IPS DF 6.9 (cell line): ENCODE data around the gene SPINT4.
A peak's percentile ranks its signal among the peaks of the same experiment; 100 is the strongest.
"Not testable (repeated sequence)": the region's sequence is repeated elsewhere in the genome, so short reads cannot be mapped to it uniquely, and the experiment has no call there.

Experiments
- DNase-seq: peaks from one replicate; pipeline ENCODE4 v3.0.0-alpha.2; 2013; ENCODE audit warnings: low read depth, low spot score
- H3K27ac ChIP-seq: one replicate; pipeline ENCODE4 v1.5.1; 2013; ENCODE audit warnings: low read length, control low read depth
- H3K27me3 ChIP-seq: 2 replicates; pipeline ENCODE4 v1.6.1; 2013; ENCODE audit warnings: mild to moderate bottlenecking, low read length; ENCODE audit not compliant: control insufficient read depth, insufficient read depth
- H3K36me3 ChIP-seq: 2 replicates; pipeline ENCODE4 v1.6.1; 2013; ENCODE audit warnings: low read length; ENCODE audit not compliant: control insufficient read depth, insufficient read depth
- H3K4me1 ChIP-seq: 2 replicates; pipeline ENCODE4 v1.6.1; 2013; ENCODE audit warnings: low read length; ENCODE audit not compliant: control insufficient read depth, insufficient read depth
- H3K4me3 ChIP-seq: 2 replicates; pipeline ENCODE4 v1.5.1; 2013; ENCODE audit warnings: mild to moderate bottlenecking, low read length
- H3K9me3 ChIP-seq: 2 replicates; pipeline ENCODE4 v1.6.1; 2013; ENCODE audit warnings: low read length, inconsistent platforms; ENCODE audit not compliant: control insufficient read depth, insufficient read depth
- WGBS: extraction: QIAGEN DNeasy Blood & Tissue Kit; methylation state at CpG from one replicate; pipeline ENCODE4 v1.1.7; 2013; ENCODE audit warnings: mixed read lengths, missing lambda C conversion rate; ENCODE audit not compliant: insufficient read length, insufficient coverage; 5-methylcytosine and 5-hydroxymethylcytosine counted together

The SPINT4 gene

DNA sequence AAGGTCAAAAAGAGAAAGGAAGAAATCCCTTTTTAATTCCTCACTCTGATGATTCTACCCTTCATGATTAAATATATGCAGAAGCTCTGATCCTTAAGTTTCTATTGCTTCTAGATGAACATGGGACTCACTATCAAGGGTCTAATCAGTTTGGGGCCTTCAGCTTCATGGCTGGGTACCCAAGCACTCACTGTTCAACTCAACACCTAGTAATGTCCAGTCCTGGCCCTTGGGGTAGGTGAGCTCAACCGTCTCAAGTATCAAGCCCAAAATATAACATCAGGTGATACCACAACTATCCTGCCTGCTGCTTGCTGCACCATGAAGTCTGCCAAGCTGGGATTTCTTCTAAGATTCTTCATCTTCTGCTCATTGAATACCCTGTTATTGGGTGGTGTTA lies at the start of gene SPINT4:
TSS of gene SPINT4 (plus strand) at position 301 of the 400 bp plus-strand sequence. CDS start at position 322, 21 bp downstream.
- Histone ChIP-seq H3K4me1 (no peaks in the 10 kb centered on the region), H3K9me3 (no peaks in the 10 kb centered on the region), H3K36me3 (no peaks in the 10 kb centered on the region), H3K27ac (no peak within 1 kb of the TSS), H3K27me3 (no peaks in the 10 kb centered on the region), H3K4me3 (no peak within 1 kb of the TSS)
- WGBS = no CpG with 5 or more reads among the region's 1 CpG
- no peak for DNase-seq

DNA sequence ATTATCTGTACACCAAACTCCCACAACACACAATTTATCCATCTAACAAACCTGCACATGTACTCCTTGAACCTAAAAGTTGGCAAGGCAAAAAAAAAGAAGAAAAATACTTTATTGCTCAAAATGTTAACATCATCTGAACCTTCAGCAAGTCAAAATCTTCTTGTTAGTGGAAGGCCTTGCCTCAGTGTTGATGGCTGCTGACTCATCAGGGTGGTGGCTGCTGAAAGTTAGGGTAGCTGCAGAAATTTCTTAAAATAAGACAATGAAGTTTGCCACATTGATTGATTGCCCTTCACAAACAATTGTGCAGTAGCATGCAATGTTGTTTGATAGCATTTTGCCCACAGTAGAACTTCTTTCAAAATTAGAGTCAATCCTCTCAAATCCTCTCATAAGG lies 49.4 kb upstream of the SPINT4 start:
- Histone ChIP-seq H3K27me3 (no peaks in the 10 kb centered on the region), H3K27ac (no peak overlapping the region), H3K4me1 (no peaks in the 10 kb centered on the region), H3K9me3 (no peaks in the 10 kb centered on the region), H3K4me3 (no peak overlapping the region), H3K36me3 (no peaks in the 10 kb centered on the region)
- DNase-seq = no peak

DNA sequence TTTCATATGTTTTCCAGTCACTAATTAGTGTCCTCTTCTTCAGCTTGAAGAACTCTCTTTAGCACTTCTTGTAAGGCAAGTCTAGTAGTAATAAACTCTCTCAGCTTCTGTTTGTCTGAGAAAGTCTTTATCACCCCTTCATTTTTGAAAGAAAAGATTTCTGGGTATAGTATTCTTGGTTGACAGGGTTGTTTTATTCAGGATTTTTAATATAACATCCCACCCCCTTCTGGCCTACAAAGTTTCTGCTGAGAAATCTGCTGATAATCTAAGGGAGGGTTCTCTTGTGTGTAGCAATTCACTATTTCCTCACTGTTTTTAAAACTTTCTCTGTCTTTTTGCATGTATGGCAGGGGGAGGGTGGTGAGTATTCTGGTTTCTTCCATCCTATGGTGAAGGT lies 42.5 kb upstream of the SPINT4 start:
- no peak overlapping the region for H3K27ac ChIP-seq
- H3K4me3 ChIP-seq = no peak overlapping the region
- no peaks in the 10 kb centered on the region for H3K9me3 ChIP-seq
- H3K36me3 ChIP-seq = no peaks in the 10 kb centered on the region
- H3K27me3 ChIP-seq = no peaks in the 10 kb centered on the region
- no peaks in the 10 kb centered on the region for H3K4me1 ChIP-seq
- no peak for DNase-seq

DNA sequence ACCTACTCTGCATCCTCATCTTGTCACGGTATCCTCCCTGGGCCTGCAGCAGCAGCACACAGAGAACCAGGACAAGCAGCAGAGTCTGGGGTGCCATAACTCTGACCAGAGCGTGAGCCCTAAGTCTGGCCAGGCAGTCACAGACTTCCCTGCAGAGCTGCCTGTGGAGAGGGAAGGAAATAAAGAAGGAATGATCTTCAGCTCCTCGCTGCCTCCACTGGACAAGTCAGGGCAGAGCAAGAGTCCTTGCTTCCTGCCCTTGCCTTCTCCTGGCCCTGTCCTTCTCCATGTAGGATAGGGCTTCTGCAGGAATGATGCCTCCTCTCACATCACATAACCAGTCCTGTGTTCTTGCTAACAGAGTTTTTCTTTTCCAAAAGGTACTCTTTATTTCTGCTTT lies 36.3 kb upstream of the SPINT4 start:
- WGBS = no CpG with 5 or more reads among the region's 3 CpGs

DNA sequence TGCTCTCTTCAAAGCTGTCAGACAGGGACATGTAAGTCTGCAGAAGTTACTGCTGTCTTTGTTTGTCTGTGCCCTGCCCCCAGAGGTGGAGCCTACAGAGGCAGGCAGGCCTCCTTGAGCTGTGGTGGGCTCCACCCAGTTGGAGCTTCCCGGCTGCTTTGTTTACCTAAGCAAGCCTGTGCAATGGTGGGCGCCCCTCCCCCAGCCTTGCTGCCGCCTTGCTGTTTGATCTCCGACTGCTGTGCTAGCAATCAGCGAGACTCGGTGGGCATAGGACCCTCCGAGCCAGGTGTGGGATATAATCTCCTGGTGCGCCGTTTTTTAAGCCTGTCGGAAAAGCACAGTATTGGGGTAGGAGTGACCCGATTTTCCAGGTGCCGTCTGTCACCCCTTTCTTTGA lies 28.8 kb upstream of the SPINT4 start:
- H3K9me3 ChIP-seq, H3K27ac ChIP-seq, H3K4me1 ChIP-seq, H3K4me3 ChIP-seq, DNase-seq, H3K27me3 ChIP-seq, H3K36me3 ChIP-seq: not testable (repeated sequence)
- WGBS = no CpG with 5 or more reads among the region's 12 CpGs

More for the DNA sequence above, 36.3 kb upstream of the SPINT4 start:
- Histone ChIP-seq H3K36me3 (no peaks in the 10 kb centered on the region), H3K9me3 (no peaks in the 10 kb centered on the region), H3K27ac (no peak overlapping the region), H3K4me1 (no peaks in the 10 kb centered on the region), H3K27me3 (no peaks in the 10 kb centered on the region), H3K4me3 (no peak overlapping the region)
- peak; percentile 20 for DNase-seq

DNA sequence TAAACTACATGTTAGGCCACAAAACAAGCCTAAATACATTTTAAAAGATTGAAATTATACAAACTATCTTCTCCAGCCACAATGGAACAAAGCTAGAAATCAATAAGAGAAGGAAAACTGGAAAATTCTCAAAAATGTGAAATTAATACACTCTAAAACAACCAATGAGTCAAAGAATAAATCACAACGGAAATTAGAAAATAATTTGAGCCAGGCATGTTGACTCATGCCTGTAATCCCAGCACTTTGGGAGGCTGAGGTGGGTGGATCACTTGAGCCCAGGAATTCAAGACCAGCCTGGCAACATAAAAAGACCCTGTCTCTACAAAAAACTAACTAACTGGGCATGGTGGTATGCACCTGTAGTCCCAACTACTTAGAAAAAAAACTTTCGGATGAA lies 26.7 kb upstream of the SPINT4 start:
- Histone ChIP-seq H3K9me3 (no peaks in the 10 kb centered on the region), H3K36me3 (no peaks in the 10 kb centered on the region), H3K4me1 (no peaks in the 10 kb centered on the region), H3K4me3 (no peak overlapping the region), H3K27me3 (no peaks in the 10 kb centered on the region), H3K27ac (no peak overlapping the region)
- no CpG with 5 or more reads among the region's 2 CpGs for WGBS
- DNase-seq = no peak

DNA sequence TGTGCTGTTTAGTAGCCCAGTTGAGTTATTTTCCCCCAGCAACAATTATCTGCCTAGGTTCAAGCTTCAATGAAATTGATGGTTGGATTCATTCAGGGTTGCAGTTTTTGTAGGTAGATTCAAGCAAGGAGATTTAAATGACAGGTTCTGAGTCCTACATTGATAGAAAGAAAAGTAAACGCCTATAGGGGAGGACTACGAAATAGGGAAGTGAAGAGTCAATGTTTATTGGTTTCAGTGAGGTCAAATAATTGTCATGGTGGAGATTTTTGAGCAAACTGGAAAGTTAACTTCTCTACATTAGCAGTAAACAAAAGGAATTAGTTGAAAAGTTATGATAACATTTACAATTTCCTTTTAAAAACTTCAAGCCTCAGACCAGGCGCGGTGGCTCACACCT lies 21.0 kb upstream of the SPINT4 start:
- no peak overlapping the region for H3K27ac ChIP-seq
- no peak for DNase-seq
- H3K27me3 ChIP-seq = no peaks in the 10 kb centered on the region
- H3K36me3 ChIP-seq = no peaks in the 10 kb centered on the region
- H3K4me1 ChIP-seq = no peaks in the 10 kb centered on the region
- WGBS = no CpG with 5 or more reads among the region's 4 CpGs
- H3K4me3 ChIP-seq = no peak overlapping the region
- no peaks in the 10 kb centered on the region for H3K9me3 ChIP-seq

DNA sequence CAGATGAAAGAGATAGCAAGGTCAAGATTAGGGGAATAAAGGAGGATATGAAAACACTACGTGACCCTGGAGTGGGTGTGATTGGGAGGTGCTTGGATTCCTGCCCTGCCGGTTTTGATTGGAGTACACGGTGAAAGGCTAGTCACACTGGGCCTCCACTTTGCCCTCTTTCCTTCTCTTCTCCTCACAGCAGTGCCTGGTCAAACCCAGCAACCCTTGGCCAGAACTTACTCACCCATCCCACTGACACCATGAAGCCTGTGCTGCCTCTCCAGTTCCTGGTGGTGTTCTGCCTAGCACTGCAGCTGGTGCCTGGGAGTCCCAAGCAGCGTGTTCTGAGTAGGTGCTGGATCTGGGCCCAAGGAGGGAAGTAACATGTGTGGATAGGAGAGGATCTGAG lies 20.3 kb upstream of the SPINT4 start, which contains the start of gene WFDC13:
TSS of gene WFDC13 (plus strand) at position 166 of the 400 bp plus-strand sequence. CDS start at position 252, 86 bp downstream.
- no peaks in the 10 kb centered on the region for H3K9me3 ChIP-seq
- DNase-seq = no peak
- H3K27me3 ChIP-seq = no peaks in the 10 kb centered on the region
- no peak within 1 kb of the TSS for H3K4me3 ChIP-seq
- WGBS = no CpG with 5 or more reads among the region's 4 CpGs
- H3K36me3 ChIP-seq = no peaks in the 10 kb centered on the region
- no peak within 1 kb of the TSS for H3K27ac ChIP-seq
- H3K4me1 ChIP-seq = no peaks in the 10 kb centered on the region

DNA sequence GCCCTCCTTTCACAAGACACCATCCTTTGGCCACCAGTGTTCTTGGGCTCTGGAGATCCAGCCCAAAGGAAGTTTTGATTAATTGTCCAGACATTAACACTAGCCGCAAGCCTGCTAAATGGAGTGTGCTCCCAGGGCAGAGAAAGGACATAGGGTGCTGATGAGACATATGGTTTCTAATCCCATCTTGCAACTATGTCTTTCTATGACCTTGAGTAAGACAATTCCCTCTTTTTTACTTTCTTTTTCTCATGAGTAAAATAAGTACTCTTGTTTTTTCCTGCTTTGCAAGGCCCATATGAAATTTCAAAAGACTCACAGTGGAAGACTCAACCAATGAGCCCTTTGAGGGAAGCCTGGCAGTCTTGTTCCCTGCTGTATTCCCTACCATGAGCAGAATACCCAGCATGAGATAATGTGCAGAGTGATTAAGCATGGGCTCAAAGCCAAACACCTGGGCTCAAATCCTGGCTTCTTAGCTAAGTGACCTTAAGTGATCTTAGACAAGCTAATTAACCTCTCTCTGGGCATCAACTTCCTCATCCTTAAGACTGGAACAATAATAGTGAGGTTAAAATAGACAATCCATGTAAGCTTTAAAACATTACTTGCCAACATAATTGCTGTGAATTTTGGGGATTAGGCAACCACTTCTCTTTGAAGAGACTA lies 17.0 kb upstream of the SPINT4 start, which contains the start of gene WFDC10B:
TSS of gene WFDC10B (minus strand) at position 51 of the 669 bp plus-strand sequence. CDS start 19,027 bp downstream, outside the sequence.
- no peak for DNase-seq
- Histone ChIP-seq H3K27ac (no peak within 1 kb of the TSS), H3K4me1 (no peaks in the 10 kb centered on the region), H3K9me3 (no peaks in the 10 kb centered on the region), H3K27me3 (no peaks in the 10 kb centered on the region), H3K4me3 (no peak within 1 kb of the TSS), H3K36me3 (no peaks in the 10 kb centered on the region)
- no CpG with 5 or more reads among the region's 1 CpG for WGBS

DNA sequence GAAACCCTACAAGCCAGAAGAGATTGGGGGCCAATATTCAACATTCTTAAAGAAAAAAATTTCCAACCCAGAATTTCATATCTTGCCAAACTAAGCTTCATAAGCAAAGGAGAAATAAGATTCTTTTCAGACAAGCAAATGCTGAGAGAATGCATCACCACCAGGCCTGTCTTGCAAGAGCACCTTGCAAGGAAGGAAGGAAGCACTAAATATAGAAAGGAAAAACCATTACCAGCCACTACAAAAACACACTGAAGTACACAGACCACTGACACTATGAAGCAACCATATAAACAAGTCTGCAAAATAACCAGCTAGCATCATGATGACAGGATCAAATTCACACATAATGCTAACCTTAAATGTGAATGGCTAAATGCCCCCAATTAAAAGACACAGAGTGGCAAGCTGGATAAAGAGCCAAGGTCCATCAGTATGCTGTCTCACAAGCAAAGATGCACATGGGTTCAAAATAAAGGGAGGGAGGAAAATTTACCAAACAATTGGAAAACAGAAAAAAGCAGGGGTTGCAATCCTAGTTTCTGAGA lies 5.9 kb upstream of the SPINT4 start:
- not testable (repeated sequence) for H3K27me3 ChIP-seq, H3K4me3 ChIP-seq, H3K27ac ChIP-seq, DNase-seq, H3K4me1 ChIP-seq, H3K36me3 ChIP-seq, H3K9me3 ChIP-seq

DNA sequence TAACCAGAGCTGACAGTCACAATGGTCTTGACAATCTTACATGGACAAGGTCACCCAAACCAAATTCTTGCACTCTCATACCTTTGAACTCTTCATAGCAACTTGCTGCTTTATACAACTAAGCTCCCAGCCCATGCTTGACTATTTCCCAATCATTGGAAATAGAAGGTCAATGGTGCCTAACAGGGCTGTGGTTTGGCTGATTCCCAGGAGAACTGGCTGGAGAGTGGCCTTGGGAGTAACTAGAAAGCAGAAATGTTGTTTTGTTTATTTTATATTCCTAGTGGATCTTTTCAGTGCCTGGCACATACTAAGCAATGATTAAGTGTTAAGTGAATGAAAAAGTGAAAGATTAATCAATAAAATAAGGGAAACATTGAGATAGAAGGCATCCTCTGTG lies 3.0 kb downstream of the SPINT4 start:
- Histone ChIP-seq H3K4me1 (no peaks in the 10 kb centered on the region), H3K4me3 (no peak overlapping the region), H3K9me3 (no peaks in the 10 kb centered on the region), H3K27me3 (no peaks in the 10 kb centered on the region), H3K36me3 (no peaks in the 10 kb centered on the region), H3K27ac (no peak overlapping the region)
- no peak for DNase-seq
